Progenitor cell of endocrine pancreas (in vitro differentiated cells): ENCODE results near the gene PPP2R3B. TPM values are rescaled to one million over a fixed set of nuclear protein-coding genes. Genes with fewer than 3 reads are reported as not detected.

Source experiments
- DNase-seq: peaks from one replicate; pipeline ENCODE4 v3.0.0; 2021; ENCODE audit warnings: low spot score; ENCODE audit not compliant: unreplicated experiment
- H3K27ac Mint-ChIP-seq: 2 replicates; pipeline ENCODE4 v1.8.0; 2021; ENCODE audit warnings: mild to moderate bottlenecking, moderate library complexity, mixed read lengths
- H3K27me3 Mint-ChIP-seq: 2 replicates; pipeline ENCODE4 v1.8.0; 2021; ENCODE audit warnings: mixed read lengths
- H3K36me3 Mint-ChIP-seq: 2 replicates; pipeline ENCODE4 v1.8.0; 2022; ENCODE audit warnings: mixed read lengths; ENCODE audit not compliant: insufficient read depth
- H3K4me1 Mint-ChIP-seq: 2 replicates; pipeline ENCODE4 v1.8.0; 2021; ENCODE audit warnings: low read depth, mixed read lengths
- H3K4me3 Mint-ChIP-seq: 2 replicates; pipeline ENCODE4 v1.8.0; 2021; ENCODE audit warnings: low read depth, mild to moderate bottlenecking, moderate library complexity, mixed read lengths
- H3K9me3 Mint-ChIP-seq: 2 replicates; pipeline ENCODE4 v1.8.0; 2021; ENCODE audit warnings: low read depth, mixed read lengths
- total RNA-seq: library from RNA; stranded (reverse); gene quantifications from 2 replicates; pipeline ENCODE4 v1.2.1, GENCODE V29; 2021
- TF ChIP-seq, protein P1 (sequence below): fragments of 200-600 bp; sonication (generic); IDR thresholded peaks from one replicate; pipeline ENCODE4 v1.5.0; 2021; ENCODE audit warnings: antibody characterized with exemption, mild to moderate bottlenecking; ENCODE audit not compliant: unreplicated experiment

Gene PPP2R3B
- total RNA-seq, 1 donor from 2014 or later: 72.6 TPM

DNA sequence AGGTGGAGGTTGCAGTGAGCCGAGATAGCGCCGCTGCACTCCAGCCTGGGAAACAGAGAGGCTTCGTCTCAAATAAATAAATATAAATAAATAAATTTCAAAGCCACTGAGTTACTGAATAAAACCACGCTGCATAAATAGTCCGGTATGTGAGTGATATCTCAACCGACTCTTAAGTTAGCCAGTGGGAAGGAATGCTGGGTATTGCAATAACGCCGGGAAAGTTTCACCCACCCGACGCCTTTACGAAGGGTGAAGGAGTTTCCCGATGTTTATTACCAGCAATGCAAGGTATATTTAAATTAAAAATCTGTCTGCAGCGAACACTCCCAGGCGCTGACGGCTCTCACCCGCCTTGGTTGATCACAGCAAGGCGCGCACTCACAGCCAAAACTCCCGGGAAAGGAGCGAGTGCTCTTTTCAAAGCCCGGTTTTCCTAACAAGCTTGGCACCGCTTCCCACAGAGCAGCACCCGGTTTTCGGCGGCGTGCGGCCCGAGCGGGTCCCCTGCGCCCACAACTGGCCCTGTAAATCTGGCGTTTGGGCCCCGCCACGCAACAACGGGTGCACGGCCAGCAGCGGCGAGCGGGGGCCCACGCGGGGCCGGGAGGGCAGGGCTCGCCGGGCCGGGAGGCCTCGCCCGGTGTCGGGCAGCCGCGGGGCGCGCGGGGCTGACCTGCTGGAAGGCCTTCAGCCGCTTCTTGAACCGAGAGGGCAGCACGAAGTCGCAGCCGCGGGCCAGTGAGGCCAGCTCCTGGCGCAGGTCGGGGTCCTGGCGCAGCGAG, 13.7 kb downstream of the PPP2R3B start:
- Mint-ChIP-seq H3K9me3 (no peaks in the 10 kb centered on the region), H3K4me3 (peak overlapping the region; percentile 70), H3K27ac (no peak overlapping the region), H3K27me3 (peaks cover 32% of the 10 kb centered on the region), H3K4me1 (peaks cover 15% of the 10 kb centered on the region), H3K36me3 (peaks cover 3% of the 10 kb centered on the region)
- TF ChIP-seq, protein P1, sequence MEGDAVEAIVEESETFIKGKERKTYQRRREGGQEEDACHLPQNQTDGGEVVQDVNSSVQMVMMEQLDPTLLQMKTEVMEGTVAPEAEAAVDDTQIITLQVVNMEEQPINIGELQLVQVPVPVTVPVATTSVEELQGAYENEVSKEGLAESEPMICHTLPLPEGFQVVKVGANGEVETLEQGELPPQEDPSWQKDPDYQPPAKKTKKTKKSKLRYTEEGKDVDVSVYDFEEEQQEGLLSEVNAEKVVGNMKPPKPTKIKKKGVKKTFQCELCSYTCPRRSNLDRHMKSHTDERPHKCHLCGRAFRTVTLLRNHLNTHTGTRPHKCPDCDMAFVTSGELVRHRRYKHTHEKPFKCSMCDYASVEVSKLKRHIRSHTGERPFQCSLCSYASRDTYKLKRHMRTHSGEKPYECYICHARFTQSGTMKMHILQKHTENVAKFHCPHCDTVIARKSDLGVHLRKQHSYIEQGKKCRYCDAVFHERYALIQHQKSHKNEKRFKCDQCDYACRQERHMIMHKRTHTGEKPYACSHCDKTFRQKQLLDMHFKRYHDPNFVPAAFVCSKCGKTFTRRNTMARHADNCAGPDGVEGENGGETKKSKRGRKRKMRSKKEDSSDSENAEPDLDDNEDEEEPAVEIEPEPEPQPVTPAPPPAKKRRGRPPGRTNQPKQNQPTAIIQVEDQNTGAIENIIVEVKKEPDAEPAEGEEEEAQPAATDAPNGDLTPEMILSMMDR: no peak
- peak; percentile 21 for DNase-seq

DNA sequence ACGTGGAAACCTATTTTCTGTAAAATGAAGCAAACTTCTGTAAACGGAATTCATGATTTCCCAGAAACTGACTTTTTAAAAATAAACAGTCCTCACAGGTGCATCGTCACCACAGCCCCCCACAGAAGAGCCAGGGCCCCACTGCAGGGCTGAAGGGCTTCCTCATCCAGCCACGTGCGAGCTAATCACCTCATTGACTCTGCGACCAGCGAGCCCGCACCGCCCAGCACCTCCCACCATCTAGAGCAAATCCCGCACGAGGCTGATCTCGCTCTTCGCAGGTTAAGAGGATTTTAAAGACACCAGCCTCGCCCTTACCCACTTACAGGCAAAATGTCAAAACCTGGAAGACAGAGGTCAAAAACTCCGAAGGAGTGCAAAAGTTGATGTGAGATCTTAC, 14.8 kb downstream of the PPP2R3B start:
- H3K27me3 Mint-ChIP-seq: peaks cover 32% of the 10 kb centered on the region
- H3K4me1 Mint-ChIP-seq: peaks cover 16% of the 10 kb centered on the region
- no peak overlapping the region for H3K27ac Mint-ChIP-seq
- no peak for DNase-seq
- TF ChIP-seq, protein P1: no peak
- H3K36me3 Mint-ChIP-seq: peaks cover 5% of the 10 kb centered on the region
- H3K9me3 Mint-ChIP-seq: no peaks in the 10 kb centered on the region
- H3K4me3 Mint-ChIP-seq: peak overlapping the region; percentile 60

DNA sequence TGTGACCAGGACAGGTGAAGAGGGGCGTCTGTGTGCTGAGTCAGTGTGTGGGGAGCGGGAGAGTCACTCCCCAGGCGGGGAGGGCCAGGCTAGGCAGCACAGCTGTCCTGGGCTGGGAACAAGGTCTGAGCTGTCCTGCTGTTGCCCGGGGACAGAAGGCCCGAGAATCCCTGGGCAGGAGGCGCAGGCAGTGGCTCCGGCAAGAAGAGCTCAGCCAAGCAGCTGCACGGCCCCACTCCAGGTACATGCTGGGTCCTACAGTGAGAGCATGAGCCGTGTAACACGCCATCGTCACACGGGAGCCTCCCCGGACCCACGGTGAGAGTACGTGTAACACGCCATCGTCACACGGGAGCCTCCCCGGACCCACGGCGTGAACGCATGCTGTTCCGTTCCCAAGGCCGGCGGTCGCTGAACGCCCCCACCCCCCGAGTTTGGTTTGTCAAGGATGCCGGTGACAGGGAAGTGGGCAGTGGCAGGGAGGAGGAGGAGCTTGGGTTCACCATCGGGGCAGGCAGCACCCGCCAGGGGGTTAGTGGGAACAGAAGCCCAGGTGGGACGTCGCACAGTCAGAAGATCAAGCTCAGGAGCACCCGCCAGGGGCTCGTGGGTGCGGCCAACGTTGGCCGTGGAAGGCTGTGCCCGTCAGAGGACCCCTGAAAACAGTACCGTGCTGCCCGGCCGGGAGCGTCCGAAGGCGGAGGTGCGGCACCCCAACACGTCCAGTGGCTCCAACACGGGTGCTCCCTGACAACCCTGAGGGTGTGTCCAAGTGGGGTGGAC, 15.6 kb downstream of the PPP2R3B start:
- no peak for DNase-seq
- Mint-ChIP-seq H3K27ac (no peak overlapping the region), H3K4me1 (peaks cover 17% of the 10 kb centered on the region), H3K4me3 (no peak overlapping the region), H3K9me3 (no peaks in the 10 kb centered on the region), H3K36me3 (peaks cover 6% of the 10 kb centered on the region), H3K27me3 (peaks cover 32% of the 10 kb centered on the region)
- TF ChIP-seq, protein P1: no peak

DNA sequence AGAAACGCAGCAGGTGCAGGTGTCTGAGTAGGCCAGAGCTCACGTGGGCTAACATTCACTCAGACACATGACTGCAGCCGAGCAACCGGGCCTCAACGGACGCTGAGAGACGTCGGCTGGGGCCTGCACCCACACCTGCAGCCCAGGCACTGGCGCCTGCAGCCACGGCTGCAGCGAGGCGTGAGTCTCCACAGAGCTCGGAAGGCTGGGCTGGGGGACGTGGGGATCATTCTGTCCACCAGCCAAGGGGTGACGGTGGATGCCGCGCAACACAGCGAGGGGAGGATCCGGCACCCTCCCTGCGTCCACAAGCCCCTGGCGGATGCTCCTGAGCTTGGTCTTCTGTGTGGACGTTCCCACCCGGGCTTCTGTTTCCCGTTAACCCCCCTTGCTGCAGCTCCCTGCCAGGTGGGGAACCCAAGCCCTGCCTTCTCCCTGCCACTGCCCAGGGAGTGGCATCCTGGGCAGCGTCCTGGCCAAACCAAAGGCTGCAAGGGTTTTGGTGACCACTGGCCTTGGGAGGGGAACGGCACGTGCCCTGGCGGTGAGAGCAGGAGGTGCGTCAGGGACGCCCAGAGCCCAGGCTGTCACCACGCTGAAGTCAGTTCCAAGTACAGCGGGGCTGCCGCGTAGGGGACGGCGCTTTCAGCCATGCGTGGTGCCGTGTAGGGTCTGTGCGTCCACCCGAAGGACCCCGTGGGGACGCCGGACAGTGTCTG, 16.3 kb downstream of the PPP2R3B start:
- Mint-ChIP-seq H3K27me3 (peaks cover 28% of the 10 kb centered on the region), H3K36me3 (peaks cover 6% of the 10 kb centered on the region), H3K4me3 (no peak overlapping the region), H3K9me3 (no peaks in the 10 kb centered on the region), H3K4me1 (peaks cover 17% of the 10 kb centered on the region), H3K27ac (no peak overlapping the region)
- TF ChIP-seq, protein P1: no peak
- DNase-seq: no peak

DNA sequence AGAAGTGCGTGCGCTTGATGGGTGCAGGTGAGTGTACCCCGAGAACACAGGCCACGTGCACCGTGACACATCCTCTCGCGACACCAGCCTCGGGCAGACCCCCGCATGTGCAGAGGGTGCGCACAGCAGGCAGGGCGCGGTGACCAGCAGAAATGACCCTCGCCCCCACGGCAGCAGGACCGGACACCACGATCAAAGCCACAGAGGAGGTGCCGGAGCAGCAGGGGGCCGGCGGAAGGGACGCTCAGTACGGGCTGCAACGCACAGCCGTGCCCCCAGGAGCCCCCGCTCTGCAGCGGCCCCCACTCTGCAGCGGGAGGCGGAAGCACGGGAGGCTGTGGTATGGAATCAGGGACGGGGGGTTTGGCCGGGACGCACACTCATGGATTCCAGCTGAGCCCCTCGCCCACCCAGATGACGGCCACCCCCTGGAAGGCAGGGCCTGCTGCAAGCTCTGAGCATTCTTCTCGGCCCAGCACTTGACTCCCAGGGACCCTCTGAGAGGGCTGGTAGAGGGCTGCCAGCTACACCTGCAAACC, 17.1 kb downstream of the PPP2R3B start:
- Mint-ChIP-seq H3K4me1 (peaks cover 12% of the 10 kb centered on the region), H3K36me3 (peaks cover 6% of the 10 kb centered on the region), H3K27me3 (peaks cover 20% of the 10 kb centered on the region), H3K9me3 (no peaks in the 10 kb centered on the region), H3K27ac (no peak overlapping the region), H3K4me3 (no peak overlapping the region)
- TF ChIP-seq, protein P1: no peak
- DNase-seq: no peak
